HUES6 (cell line): ENCODE results near the gene C1orf50.
"Not testable (repeated sequence)": the region's sequence is repeated elsewhere in the genome, so short reads cannot be mapped to it uniquely, and the experiment has no call there.

ENCODE experiments used
- H3K27ac ChIP-seq: 2 replicates; pipeline ENCODE4 v1.7.0; 2013; ENCODE audit warnings: low read depth, mild to moderate bottlenecking, low read length, inconsistent platforms
- H3K27me3 ChIP-seq: 2 replicates; pipeline ENCODE4 v1.6.1; 2013; ENCODE audit warnings: low read length; ENCODE audit not compliant: control insufficient read depth, insufficient read depth
- H3K36me3 ChIP-seq: 2 replicates; pipeline ENCODE4 v1.6.1; 2013; ENCODE audit warnings: low read length; ENCODE audit not compliant: control insufficient read depth, insufficient read depth
- H3K4me1 ChIP-seq: 2 replicates; pipeline ENCODE4 v1.6.1; 2013; ENCODE audit warnings: low read length; ENCODE audit not compliant: control insufficient read depth, insufficient read depth
- H3K4me3 ChIP-seq: 2 replicates; pipeline ENCODE4 v1.5.1; 2013; ENCODE audit warnings: low read depth, low read length
- H3K9ac ChIP-seq: one replicate; pipeline ENCODE4 v1.6.1; 2013; ENCODE audit warnings: mild to moderate bottlenecking, low read length
- H3K9me3 ChIP-seq: 2 replicates; pipeline ENCODE4 v1.6.1; 2013; ENCODE audit warnings: low read depth, low read length; ENCODE audit not compliant: control insufficient read depth, insufficient read depth

The C1orf50 gene

GRCh38 chr1:42806593-42806992 lies 39.5 kb downstream of the C1orf50 start:
- Histone ChIP-seq H3K9me3 (peaks cover 19% of the 10 kb centered on the region), H3K36me3 (peaks cover 24% of the 10 kb centered on the region), H3K4me1 (no peaks in the 10 kb centered on the region), H3K4me3 (no peak overlapping the region), H3K9ac (no peak overlapping the region), H3K27me3 (no peaks in the 10 kb centered on the region), H3K27ac (no peak overlapping the region)

DNA sequence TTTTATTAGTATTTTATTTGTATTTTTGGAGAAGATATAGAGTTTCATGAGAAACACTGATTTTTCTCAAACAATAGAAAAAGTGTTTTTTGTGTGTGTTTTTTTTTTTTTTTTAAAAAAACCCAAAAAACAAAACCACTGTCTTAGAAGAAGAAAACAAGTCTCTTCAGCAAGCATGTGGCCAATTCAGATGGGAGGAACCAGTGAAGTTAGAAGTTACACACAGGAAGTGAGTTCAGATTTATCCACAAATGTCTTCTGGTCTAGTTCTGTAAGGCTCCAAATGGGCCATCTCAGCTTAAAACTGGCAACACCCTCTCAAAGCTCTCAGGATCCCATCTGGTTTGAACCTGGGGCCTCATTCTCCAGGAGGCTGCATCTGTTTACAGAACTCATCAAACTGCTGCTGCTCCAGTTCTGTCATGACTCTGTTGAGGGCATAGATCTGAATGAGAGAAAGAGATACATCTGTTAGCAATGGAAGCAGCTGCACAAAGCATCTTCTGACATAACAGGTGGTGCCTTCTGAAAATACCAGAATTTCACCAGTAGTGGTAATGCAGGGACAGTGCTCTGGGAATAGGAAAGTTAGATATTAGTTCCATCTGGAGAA lies 40.1 kb downstream of the C1orf50 start:
- Histone ChIP-seq H3K9ac (no peak overlapping the region), H3K4me3 (no peak overlapping the region), H3K27ac (no peak overlapping the region), H3K9me3 (peaks cover 19% of the 10 kb centered on the region), H3K4me1 (no peaks in the 10 kb centered on the region), H3K36me3 (peaks cover 24% of the 10 kb centered on the region), H3K27me3 (no peaks in the 10 kb centered on the region)

- not testable (repeated sequence) for H3K4me3 ChIP-seq, H3K36me3 ChIP-seq, H3K9me3 ChIP-seq, H3K27ac ChIP-seq, H3K9ac ChIP-seq, H3K27me3 ChIP-seq
- H3K4me1 ChIP-seq: peaks cover 12% of the 10 kb centered on the region
Observed at GRCh38 chr1:42814815-42815214, 47.8 kb downstream of the C1orf50 start.

DNA sequence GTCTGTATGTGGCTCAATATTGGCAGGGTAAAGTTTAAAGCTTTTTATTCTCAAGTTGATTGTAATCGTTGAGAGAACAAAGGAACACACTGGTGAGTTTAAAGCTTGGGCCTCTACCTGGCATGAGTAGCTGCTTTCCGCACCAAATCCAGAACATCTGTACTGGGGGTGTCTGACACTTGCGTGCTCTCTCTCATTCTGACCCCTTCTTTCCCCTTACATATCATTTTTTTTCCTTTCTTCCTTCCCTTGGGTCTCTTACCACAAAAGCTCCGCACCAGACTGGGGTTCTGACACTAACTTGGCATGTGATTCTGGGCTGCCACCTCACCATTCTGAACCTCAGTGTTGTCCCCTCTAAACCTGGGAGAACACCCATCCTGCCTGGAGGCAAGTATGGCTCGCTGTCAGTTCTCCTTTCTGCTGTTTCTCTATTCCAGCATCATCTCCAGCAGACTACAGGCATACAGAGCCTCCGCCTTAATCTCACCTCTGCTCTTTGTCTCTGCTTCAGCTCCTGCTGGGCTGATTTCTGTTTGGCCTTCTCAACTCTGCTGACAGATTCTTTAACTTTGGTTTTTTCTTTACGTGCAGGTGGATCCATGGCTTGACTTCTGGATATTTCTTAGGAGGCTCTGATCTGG lies 49.0 kb downstream of the C1orf50 start:
- H3K27me3 ChIP-seq: no peaks in the 10 kb centered on the region
- peak overlapping the region; percentile 99 for H3K4me3 ChIP-seq
- peaks cover 3% of the 10 kb centered on the region for H3K36me3 ChIP-seq
- H3K9me3 ChIP-seq: no peaks in the 10 kb centered on the region
- H3K9ac ChIP-seq: peak overlapping the region; percentile 82
- H3K27ac ChIP-seq: peak overlapping the region; percentile 40; the same call in 1 of the 2 replicates
- H3K4me1 ChIP-seq: peaks cover 17% of the 10 kb centered on the region

DNA sequence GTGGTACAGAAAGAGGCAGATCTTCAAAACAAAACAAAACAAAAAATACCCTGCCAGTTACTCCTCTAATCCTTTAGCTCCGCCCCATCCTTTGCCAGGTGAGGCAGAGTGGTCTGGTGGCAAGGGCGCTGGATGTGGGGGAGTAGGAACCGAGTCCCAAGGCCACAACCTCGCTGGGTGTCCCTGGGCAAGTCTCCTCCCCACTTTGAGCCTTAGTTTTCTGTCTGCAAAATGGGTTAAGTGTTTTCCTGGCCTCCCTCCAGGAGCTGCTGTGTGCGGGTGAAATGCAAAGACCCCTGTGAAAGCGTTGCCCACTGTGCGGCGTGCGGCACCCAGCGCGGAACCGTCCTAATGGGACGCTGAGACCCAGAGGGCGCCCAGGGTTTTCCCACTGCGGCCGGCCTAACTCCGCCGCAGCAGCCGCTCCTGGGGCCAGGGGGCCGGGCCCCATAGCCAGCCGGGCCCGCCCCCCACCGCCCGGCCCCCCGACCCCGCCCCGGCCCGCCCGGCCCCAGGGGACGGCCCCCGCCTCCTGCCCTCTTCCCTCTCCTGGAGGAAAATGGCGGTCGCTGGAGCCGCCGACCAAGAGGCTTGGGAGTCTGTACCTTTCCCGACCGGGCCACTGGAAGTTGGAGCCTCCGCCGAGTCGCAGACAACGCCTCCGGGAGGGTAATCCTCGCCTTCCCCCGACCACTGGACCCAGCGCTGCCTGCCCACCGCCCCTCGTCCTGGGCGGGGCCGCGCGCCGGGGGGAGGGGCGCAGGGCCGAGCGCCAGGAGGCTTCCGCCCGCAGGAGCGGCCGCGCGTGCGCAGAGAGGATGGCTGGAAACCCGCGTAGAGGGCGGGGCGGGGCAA lies 49.8 kb downstream of the C1orf50 start, which contains the start of the genes ERMAP and SVBP:
Gene ERMAP, plus strand, starts transcription at position 538 of the 855 bp plus-strand sequence. CDS start 13,327 bp downstream, outside the sequence.
Gene SVBP, minus strand, starts transcription at position 813 of the 855 bp plus-strand sequence. CDS start 853 bp downstream, outside the sequence.
- Histone ChIP-seq H3K36me3 (no peaks in the 10 kb centered on the region), H3K27ac (peak within 1 kb of the TSS; percentile 99), H3K9me3 (no peaks in the 10 kb centered on the region), H3K4me3 (peak within 1 kb of the TSS; percentile 99), H3K27me3 (no peaks in the 10 kb centered on the region), H3K9ac (peak within 1 kb of the TSS; percentile 98), H3K4me1 (peaks cover 18% of the 10 kb centered on the region)

DNA sequence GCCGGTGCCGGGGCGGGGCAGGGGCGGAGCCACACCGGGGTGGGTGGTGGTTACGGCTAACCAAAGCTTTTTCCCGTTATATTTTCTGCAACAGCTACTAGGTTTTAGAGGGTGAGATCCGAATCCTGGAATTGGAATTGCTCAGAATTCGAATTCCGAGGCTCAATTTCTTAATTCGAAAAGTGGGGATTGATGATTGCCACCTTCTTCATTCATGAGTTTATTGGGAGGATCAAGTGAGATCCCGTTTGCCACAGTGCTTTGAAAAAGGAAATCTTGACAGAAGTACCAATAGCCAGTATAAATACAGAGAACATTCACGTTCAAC lies 50.4 kb downstream of the C1orf50 start:
- Histone ChIP-seq H3K4me3 (peak overlapping the region; percentile 99), H3K36me3 (no peaks in the 10 kb centered on the region), H3K27me3 (no peaks in the 10 kb centered on the region), H3K9me3 (no peaks in the 10 kb centered on the region), H3K4me1 (peaks cover 18% of the 10 kb centered on the region), H3K27ac (peak overlapping the region; percentile 99), H3K9ac (no peak overlapping the region)

GRCh38 chr1:42817976-42818375 lies 50.9 kb downstream of the C1orf50 start:
- H3K4me1 ChIP-seq: peaks cover 20% of the 10 kb centered on the region
- no peaks in the 10 kb centered on the region for H3K36me3 ChIP-seq
- no peaks in the 10 kb centered on the region for H3K9me3 ChIP-seq
- H3K4me3 ChIP-seq: no peak overlapping the region; the same call in 1 of the 2 replicates
- no peak overlapping the region for H3K27ac ChIP-seq
- no peak overlapping the region for H3K9ac ChIP-seq
- H3K27me3 ChIP-seq: no peaks in the 10 kb centered on the region

GRCh38 chr1:42820813-42821212 lies 53.8 kb downstream of the C1orf50 start:
- Histone ChIP-seq H3K27me3 (no peaks in the 10 kb centered on the region), H3K9me3 (no peaks in the 10 kb centered on the region), H3K27ac (no peak overlapping the region), H3K36me3 (no peaks in the 10 kb centered on the region), H3K4me1 (peaks cover 31% of the 10 kb centered on the region), H3K4me3 (no peak overlapping the region), H3K9ac (no peak overlapping the region)

GRCh38 chr1:42821690-42822089 lies 54.6 kb downstream of the C1orf50 start:
- Histone ChIP-seq H3K4me3 (no peak overlapping the region), H3K36me3 (no peaks in the 10 kb centered on the region), H3K27me3 (no peaks in the 10 kb centered on the region), H3K27ac (no peak overlapping the region), H3K4me1 (peaks cover 26% of the 10 kb centered on the region), H3K9me3 (no peaks in the 10 kb centered on the region), H3K9ac (no peak overlapping the region)

DNA sequence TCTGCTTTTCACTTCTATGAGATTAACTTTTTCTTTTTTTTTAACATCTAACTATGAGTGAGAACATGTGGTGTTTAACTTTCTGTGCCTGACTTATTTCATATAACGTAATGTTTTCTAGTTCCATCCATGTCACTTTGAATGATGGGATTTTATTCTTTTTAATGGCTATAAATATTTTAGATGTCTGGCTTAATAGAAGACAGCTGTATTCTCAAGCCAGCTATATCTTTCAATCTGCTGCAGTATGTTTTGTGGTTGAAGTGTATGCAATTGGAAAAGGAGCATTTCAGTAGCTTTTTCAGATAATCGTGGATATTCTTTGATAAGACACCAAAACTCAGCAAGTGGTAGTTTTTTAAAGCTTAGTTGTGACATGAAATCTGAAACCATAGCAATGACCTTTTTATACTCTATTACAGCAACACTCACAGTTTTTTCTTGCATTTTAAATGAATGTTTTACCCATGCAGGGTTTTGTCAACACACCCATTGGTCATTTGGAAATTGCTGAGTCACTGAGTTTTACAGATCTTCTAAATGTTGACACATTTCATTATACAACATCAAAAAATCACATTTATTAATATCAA lies 55.8 kb downstream of the C1orf50 start:
- Histone ChIP-seq H3K36me3 (no peaks in the 10 kb centered on the region), H3K4me3 (no peak overlapping the region), H3K4me1 (peaks cover 22% of the 10 kb centered on the region), H3K27me3 (no peaks in the 10 kb centered on the region), H3K9ac (no peak overlapping the region), H3K27ac (0 out of 2 replicates have a peak overlapping the region, but pooled peaks have one; percentile 51), H3K9me3 (no peaks in the 10 kb centered on the region)
